ENCODE data around the gene ERICH6B. TPM values are rescaled to one million over a fixed set of nuclear protein-coding genes. Genes with fewer than 3 reads are reported as not detected.
A peak's percentile ranks its signal among the peaks of the same experiment; 100 is the strongest.

Gene ERICH6B
- polyA plus RNA-seq, 1 experiment, result not detected

- Histone ChIP-seq H3K4me3 (ENCODE audit: low read depth, low read length) (no peak overlapping the region), H3K27me3 (ENCODE audit: control insufficient read depth, insufficient read depth, low read length) (no peaks in the 10 kb centered on the region), H3K36me3 (ENCODE audit: control insufficient read depth, insufficient read depth, low read length) (peaks cover 17% of the 10 kb centered on the region)
- no peak for TF ChIP-seq CTCF (IDR thresholded peaks at IDR 0.05; ENCODE audit: insufficient read depth, low read depth, low read length)
- no peak for DNase-seq (ENCODE audit: low read depth)
- ChIA-PET CTCF (interaction anchor here (0.5 to 1.3 kb wide), 6 partner anchors 10 to 48 kb away, joined by 3 to 5 read pairs (median 4); no protein-coding TSS in a partner anchor), POLR2A (no interaction called here)
Measured at GRCh38 chr13:45512098-45512496, 103.4 kb downstream of the ERICH6B start.

- ChIA-PET CTCF (interaction anchor here (1.0 to 1.3 kb wide), 5 partner anchors 10 to 48 kb away, joined by 3 to 5 read pairs (median 4); no protein-coding TSS in a partner anchor), POLR2A (no interaction called here)
- peak; percentile 35 for DNase-seq (ENCODE audit: low read depth)
- H3K27me3 ChIP-seq (ENCODE audit: control insufficient read depth, insufficient read depth, low read length), result no peaks in the 10 kb centered on the region
- H3K4me3 ChIP-seq (ENCODE audit: low read depth, low read length), result no peak overlapping the region
- peaks cover 18% of the 10 kb centered on the region for H3K36me3 ChIP-seq (ENCODE audit: control insufficient read depth, insufficient read depth, low read length)
- TF ChIP-seq CTCF (IDR thresholded peaks at IDR 0.05; ENCODE audit: insufficient read depth, low read depth, low read length), result peak; percentile 76
Measured at GRCh38 chr13:45511310-45512097, 104.0 kb downstream of the ERICH6B start.

DNA sequence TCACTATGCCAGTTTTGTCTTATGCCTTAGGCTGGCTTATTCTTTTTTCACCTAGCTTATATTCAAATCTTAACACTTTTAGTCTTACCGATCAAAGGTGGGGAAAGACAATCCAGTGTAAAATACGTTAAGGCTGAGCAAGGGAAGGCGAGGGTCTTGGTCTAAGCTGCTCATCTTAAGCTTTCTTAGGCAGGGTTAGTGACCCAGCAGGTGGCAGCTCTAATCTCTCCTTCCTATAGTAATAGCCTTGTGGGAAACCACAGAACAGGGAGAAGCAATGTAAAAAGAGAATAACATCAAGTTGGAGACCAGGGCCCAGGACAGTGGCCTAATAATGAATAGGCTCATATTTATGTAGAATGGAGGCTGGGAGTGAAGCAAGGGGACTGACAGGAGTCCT is 104.9 kb downstream of the ERICH6B start:
- no peak for TF ChIP-seq CTCF (IDR thresholded peaks at IDR 0.05; ENCODE audit: insufficient read depth, low read depth, low read length)
- no peaks in the 10 kb centered on the region for H3K27me3 ChIP-seq (ENCODE audit: control insufficient read depth, insufficient read depth, low read length)
- DNase-seq (ENCODE audit: low read depth), result no peak
- H3K4me3 ChIP-seq (ENCODE audit: low read depth, low read length), result no peak overlapping the region
- CTCF ChIA-PET, result interaction anchor here (0.8 to 1.0 kb wide), 4 partner anchors 11 to 65 kb away, joined by 3 to 6 read pairs (median 3); no protein-coding TSS in a partner anchor
- H3K36me3 ChIP-seq (ENCODE audit: control insufficient read depth, insufficient read depth, low read length), result peaks cover 18% of the 10 kb centered on the region
- POLR2A ChIA-PET, result no interaction called here

DNA sequence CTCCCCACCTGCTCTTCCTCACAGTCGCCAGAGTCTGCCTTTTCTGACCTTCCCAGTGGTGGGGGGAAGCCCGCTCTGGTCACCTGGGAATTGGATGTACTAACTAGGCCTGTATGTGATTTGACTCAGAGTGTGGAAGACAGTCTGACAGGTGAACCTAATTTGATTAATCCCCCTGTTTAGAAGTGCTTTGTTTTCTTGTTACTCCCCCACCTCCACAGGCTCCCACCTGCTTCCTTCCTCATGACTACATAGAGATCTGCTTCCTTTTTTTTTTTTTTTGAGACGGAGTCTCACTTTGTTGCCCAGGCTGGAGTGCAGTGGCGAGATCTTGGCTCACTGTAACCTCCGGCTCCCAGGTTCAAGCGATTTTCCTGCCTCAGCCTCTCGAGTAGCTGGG is 106.8 kb downstream of the ERICH6B start:
- TF ChIP-seq CTCF (IDR thresholded peaks at IDR 0.05; ENCODE audit: insufficient read depth, low read depth, low read length), result no peak
- H3K27me3 ChIP-seq (ENCODE audit: control insufficient read depth, insufficient read depth, low read length), result no peaks in the 10 kb centered on the region
- peaks cover 21% of the 10 kb centered on the region for H3K36me3 ChIP-seq (ENCODE audit: control insufficient read depth, insufficient read depth, low read length)
- no peak for DNase-seq (ENCODE audit: low read depth)
- CTCF ChIA-PET, result interaction anchor here (1.3 kb wide), 1 partner anchor 138 kb away, joined by 3 read pairs; no protein-coding TSS in a partner anchor
- POLR2A ChIA-PET, result no interaction called here
- H3K4me3 ChIP-seq (ENCODE audit: low read depth, low read length), result no peak overlapping the region

DNA sequence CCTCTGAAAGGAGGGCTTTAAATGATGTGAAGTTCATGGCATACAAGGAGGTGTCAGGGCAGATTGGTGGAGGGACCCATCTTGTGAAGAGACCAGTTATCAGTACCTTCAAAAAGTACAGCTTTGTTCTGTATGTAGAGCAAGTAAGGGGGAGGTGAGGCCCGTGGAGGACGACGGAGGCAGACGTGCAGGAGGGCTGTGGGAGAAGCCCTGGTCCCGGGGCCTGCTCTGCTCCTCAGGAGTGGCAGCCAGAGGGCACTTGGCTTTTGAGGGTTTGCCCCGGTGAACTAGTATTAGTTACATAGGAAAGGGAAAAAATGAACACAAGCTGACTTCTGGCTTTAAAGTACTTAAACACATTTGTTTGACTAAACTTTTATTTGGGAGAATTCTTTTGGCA is 108.7 kb downstream of the ERICH6B start:
- CTCF ChIA-PET, result interaction anchor here (0.9 to 1.9 kb wide), 4 partner anchors 11 to 136 kb away, joined by 3 to 7 read pairs (median 3); no protein-coding TSS in a partner anchor

More for the DNA sequence above, 108.7 kb downstream of the ERICH6B start:
- TF ChIP-seq CTCF (IDR thresholded peaks at IDR 0.05; ENCODE audit: insufficient read depth, low read depth, low read length), result no peak
- DNase-seq (ENCODE audit: low read depth), result no peak
- Histone ChIP-seq H3K4me3 (ENCODE audit: low read depth, low read length) (no peak overlapping the region), H3K27me3 (ENCODE audit: control insufficient read depth, insufficient read depth, low read length) (no peaks in the 10 kb centered on the region), H3K36me3 (ENCODE audit: control insufficient read depth, insufficient read depth, low read length) (peaks cover 21% of the 10 kb centered on the region)
- POLR2A ChIA-PET, result no interaction called here
